CD4-positive, alpha-beta T cell treated with Interleukin-6 for 4 hours (primary cell): ENCODE data around the gene PHACTR3.

Source experiments
- DNase-seq: peaks from one replicate; pipeline ENCODE4 v3.0.0-alpha.2; 2020; ENCODE audit warnings: mixed read lengths

The PHACTR3 gene

GRCh38 chr20:59706400-59706693 is 102.0 kb downstream of the PHACTR3 start:
- no peak for DNase-seq

- DNase-seq = no peak
These were observed 104.0 kb downstream of the PHACTR3 start for GRCh38 chr20:59708326-59708725.

GRCh38 chr20:59709636-59710035 is 105.3 kb downstream of the PHACTR3 start:
- no peak for DNase-seq

- DNase-seq = no peak
These were observed 113.7 kb downstream of the PHACTR3 start for GRCh38 chr20:59718071-59718470.

- DNase-seq = no peak
These were observed 114.4 kb downstream of the PHACTR3 start for GRCh38 chr20:59718751-59719150.

GRCh38 chr20:59720013-59720412 is 115.7 kb downstream of the PHACTR3 start:
- DNase-seq = no peak

GRCh38 chr20:59721386-59721785 is 117.0 kb downstream of the PHACTR3 start:
- DNase-seq = no peak

- no peak for DNase-seq
These were observed 118.8 kb downstream of the PHACTR3 start for GRCh38 chr20:59723108-59723500.

- no peak for DNase-seq
These were observed 119.5 kb downstream of the PHACTR3 start for GRCh38 chr20:59723607-59724456.

- DNase-seq = no peak
These were observed 120.4 kb downstream of the PHACTR3 start for GRCh38 chr20:59724457-59725366.

GRCh38 chr20:59725476-59726280 is 121.3 kb downstream of the PHACTR3 start:
- DNase-seq = no peak

GRCh38 chr20:59726281-59726595 is 121.9 kb downstream of the PHACTR3 start:
- no peak for DNase-seq

- DNase-seq = no peak
These were observed 124.5 kb downstream of the PHACTR3 start for GRCh38 chr20:59728722-59729430.

GRCh38 chr20:59729506-59729905 is 125.2 kb downstream of the PHACTR3 start:
- DNase-seq = no peak

GRCh38 chr20:59730722-59731121 is 126.4 kb downstream of the PHACTR3 start:
- no peak for DNase-seq

GRCh38 chr20:59731376-59731775 is 127.0 kb downstream of the PHACTR3 start:
- DNase-seq = no peak

- DNase-seq = no peak
These were observed 129.0 kb downstream of the PHACTR3 start for GRCh38 chr20:59733351-59733750.

- no peak for DNase-seq
These were observed 131.1 kb downstream of the PHACTR3 start for GRCh38 chr20:59735486-59735885.

- no peak for DNase-seq
These were observed 131.6 kb downstream of the PHACTR3 start for GRCh38 chr20:59735917-59736316.

- no peak for DNase-seq
These were observed 132.0 kb downstream of the PHACTR3 start for GRCh38 chr20:59736366-59736765.

- DNase-seq = no peak
These were observed 132.8 kb downstream of the PHACTR3 start for GRCh38 chr20:59737073-59737666.

- DNase-seq = no peak
These were observed 133.5 kb downstream of the PHACTR3 start for GRCh38 chr20:59737816-59738215.
